ENCODE results near the gene PARP3. TPM values are rescaled to one million over a fixed set of nuclear protein-coding genes. Genes with fewer than 3 reads are reported as not detected.

The PARP3 gene
- total and polyA plus RNA-seq, 10 of the 15 experiments (the other 5 are each of a cell fraction or from before 2014, with no cell fraction given): 2.1 to 31.2 (median 19.5) TPM

DNA sequence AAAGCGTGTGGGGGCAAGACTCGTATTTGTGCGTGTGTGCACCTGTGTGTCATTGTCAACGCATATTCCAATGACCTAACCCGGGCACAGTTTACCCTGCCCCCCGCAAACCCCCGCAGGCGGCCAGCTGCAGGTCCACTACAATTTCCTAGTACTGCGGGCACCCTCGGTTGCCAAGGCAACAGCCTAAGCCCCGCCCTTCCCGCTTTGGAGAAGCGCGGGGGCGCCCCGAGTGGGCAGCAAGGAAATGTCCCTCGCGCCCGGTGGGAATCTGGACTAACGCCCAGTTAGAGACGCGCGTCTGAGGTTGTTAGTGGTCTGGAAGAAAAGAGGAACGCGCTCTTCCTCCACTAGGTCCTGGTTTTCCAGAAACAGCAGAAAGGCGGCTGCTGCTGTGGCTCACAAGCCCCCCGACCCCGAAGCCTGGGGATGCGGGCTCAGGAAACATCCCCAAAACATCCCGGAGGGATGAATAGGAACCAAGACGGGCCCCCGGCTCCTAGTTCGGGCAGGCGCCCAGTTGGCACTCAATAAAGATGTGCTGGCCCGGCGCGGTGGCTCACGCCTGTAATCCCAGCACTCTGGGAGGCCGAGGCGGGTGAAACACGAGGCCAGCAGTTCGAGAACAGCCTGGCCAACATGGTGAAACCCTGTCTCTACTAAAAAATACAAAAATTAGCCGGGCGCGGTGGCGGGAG is 33.8 kb downstream of the PARP3 start:
- RAD21 ChIA-PET (ENCODE audit: unreplicated experiment): interaction anchor here (0.9 kb wide), 1 partner anchor 81 kb away, joined by 3 read pairs; the partner anchor contains the start of gene DUSP7
- no peaks in the 10 kb centered on the region for H4K20me1 ChIP-seq (ENCODE audit: control insufficient read depth, insufficient read depth)
- no peak for FAIRE-seq
- no peak for DNase-seq (ENCODE audit: low read depth, low spot score)
- CTCF ChIA-PET: interaction anchor here (0.9 to 5.3 kb wide), 4 partner anchors 13 to 33 kb away, joined by 3 to 79 read pairs (median 4); partner anchors contain the start of genes PARP3 and RRP9
- POLR2A ChIA-PET: interaction anchor here (0.7 kb wide), 1 partner anchor 33 kb away, joined by 3 read pairs; no protein-coding TSS in a partner anchor
- no peaks in the 10 kb centered on the region for H3K36me3 ChIP-seq (ENCODE audit: control insufficient read depth in 2 of 2, insufficient read depth in 2 of 2, low read length in 1 of 2)
- no TSS peak for BruUV-seq (replicated peaks)
- peaks cover 5% of the 10 kb centered on the region; the same call in 1 of the 2 replicates for H3K79me2 ChIP-seq (ENCODE audit: control insufficient read depth, insufficient read depth, low read length)
- no peaks in the 10 kb centered on the region for H3K27me3 ChIP-seq (replicated peaks in 1 of 2; ENCODE audit: control insufficient read depth in 2 of 2, insufficient read depth in 2 of 2, low read length in 1 of 2)
- SMC1A ChIA-PET (ENCODE audit: uncharacterized antibody, unreplicated experiment): interaction anchor here (1.5 to 5.2 kb wide), 2 partner anchors 12 to 34 kb away, joined by 4 to 33 read pairs; partner anchors contain the start of genes PARP3 and RRP9
- TF ChIP-seq IKZF1 (conservative IDR thresholded peaks at IDR 0.05) (peak; percentile 54; the same call in 1 of the 2 replicates), ASH2L (IDR thresholded peaks at IDR 0.05; ENCODE audit: borderline replicate concordance, low read depth) (no peak), IKZF2 (IDR thresholded peaks at IDR 0.05) (peak in 1 of 2 experiments; percentile 29; a peak in 1 of 4 replicates), EGR1 (IDR thresholded peaks at IDR 0.05; ENCODE audit: borderline replicate concordance in 1 of 2, low read depth in 2 of 2, low read length in 2 of 2) (peak in 1 of 2 experiments; percentile 19; a peak in 1 of 3 replicates), SMAD1 (IDR thresholded peaks at IDR 0.05; ENCODE audit: low read depth, partially characterized antibody) (no peak), CBX3 (IDR thresholded peaks at IDR 0.05; ENCODE audit: borderline replicate concordance, low read depth) (no peak), BMI1 (IDR thresholded peaks at IDR 0.05; ENCODE audit: borderline replicate concordance) (peak; percentile 86), RFX5 (IDR thresholded peaks at IDR 0.05; ENCODE audit: low read depth, low read length) (no peak), CEBPB (IDR thresholded peaks at IDR 0.05; ENCODE audit: borderline replicate concordance in 1 of 2, low read depth in 2 of 2, low read length in 2 of 2) (no peak)
- 53% methylated on average over 46 of the region's 46 CpGs for WGBS (ENCODE audit: insufficient coverage, insufficient replicate concordance, low lambda C conversion rate, missing lambda C conversion rate)
- no peak overlapping the region; the same call in 1 of the 2 replicates for H3K9ac ChIP-seq (ENCODE audit: control insufficient read depth, insufficient read depth, low read length)
- in situ Hi-C loops (cut with MboI): no loop called here
- no peaks in the 10 kb centered on the region for H3K9me3 ChIP-seq (replicated peaks; ENCODE audit: control insufficient read depth, insufficient read depth, low read length)
- H3K4me2 ChIP-seq (ENCODE audit: control insufficient read depth, insufficient read depth): peak overlapping the region; percentile 76
- H3K4me1 ChIP-seq (ENCODE audit: control insufficient read depth, insufficient read depth, low read length): peaks cover 15% of the 10 kb centered on the region
- peak overlapping the region; percentile 85 for H2AFZ ChIP-seq (ENCODE audit: control insufficient read depth, low read depth, low read length)
- H3K4me3 ChIP-seq: peak overlapping the region; percentile 84; the same call in 1 of the 2 replicates
- no peak overlapping the region for H3K27ac ChIP-seq (ENCODE audit: control insufficient read depth, insufficient read depth)
- no peak for ATAC-seq
- intact Hi-C loops (cut with micrococcal nuclease; ENCODE audit: unreplicated experiment): no loop called here

Data from GM12878 (cell line).